SU-DHL-6 (cell line): ENCODE data around the gene SMYD1.
A peak's percentile ranks its signal among the peaks of the same experiment; 100 is the strongest.

Experiments
- H2AFZ ChIP-seq: fragments of 200-600 bp; sonication (generic); 2 replicates; pipeline ENCODE4 v1.6.1; 2014; ENCODE audit warnings: low read depth, mild to moderate bottlenecking, moderate library complexity, mixed read lengths, antibody characterized with exemption, low read length; ENCODE audit not compliant: severe bottlenecking
- H3F3A ChIP-seq: fragments of 200-600 bp; shearing (Covaris generic); 2 replicates; pipeline ENCODE4 v1.6.0; 2016; ENCODE audit warnings: antibody characterized with exemption, mild to moderate bottlenecking; ENCODE audit not compliant: insufficient read depth
- H3K27ac ChIP-seq: fragments of 200-600 bp; sonication (generic); 2 replicates; pipeline ENCODE4 v1.5.1; 2016; ENCODE audit warnings: low read depth, mild to moderate bottlenecking, low read length, moderate library complexity, mixed read lengths
- H3K27me3 ChIP-seq: fragments of 200-600 bp; sonication (generic), shearing (Covaris generic); 2 replicates; pipeline ENCODE4 v1.6.0; 2014; ENCODE audit warnings: mild to moderate bottlenecking, low read length
- H3K36me3 ChIP-seq: fragments of 200-600 bp; sonication (generic); 2 replicates; pipeline ENCODE4 v1.6.1; 2014; ENCODE audit warnings: mild to moderate bottlenecking, low read length, mixed read lengths
- H3K4me2 ChIP-seq: fragments of 300-600, 200-600 bp; shearing (Covaris generic), sonication (generic); 2 replicates; pipeline ENCODE4 v1.6.0; 2014; ENCODE audit warnings: low read length, low read depth, mild to moderate bottlenecking; ENCODE audit not compliant: poor library complexity, severe bottlenecking
- H3K4me3 ChIP-seq: fragments of 200-600 bp; sonication (generic); 2 replicates; pipeline ENCODE4 v1.5.1; 2014; ENCODE audit warnings: antibody characterized with exemption, low read length, mild to moderate bottlenecking, mixed read lengths; ENCODE audit not compliant: insufficient read depth, poor library complexity, severe bottlenecking
- H3K79me2 ChIP-seq: fragments of 200-600 bp; sonication (generic); 2 replicates; pipeline ENCODE4 v1.6.1; 2014; ENCODE audit warnings: mild to moderate bottlenecking, low read length, moderate library complexity; ENCODE audit not compliant: insufficient read depth
- H3K9ac ChIP-seq: fragments of 200-600 bp; sonication (generic); 2 replicates; pipeline ENCODE4 v1.7.0; 2014; ENCODE audit warnings: mild to moderate bottlenecking, low read length
- H3K9me2 ChIP-seq: fragments of 200-600 bp; sonication (generic); replicated peaks from 2 replicates; pipeline ENCODE4 v1.6.1; 2014; ENCODE audit warnings: low read length; ENCODE audit not compliant: insufficient read depth
- H3K9me3 ChIP-seq: fragments of 200-600 bp; sonication (generic); 2 replicates; pipeline ENCODE4 v1.6.1; 2014; ENCODE audit warnings: low read length, mixed read lengths; ENCODE audit not compliant: insufficient read depth
- H4K20me1 ChIP-seq: fragments of 200-600 bp; sonication (generic); 2 replicates; pipeline ENCODE4 v1.6.1; 2014; ENCODE audit warnings: low read depth, mild to moderate bottlenecking, antibody characterized with exemption, low read length, moderate library complexity, mixed read lengths
- EZH2phosphoT487 ChIP-seq: fragments of 200-600 bp; sonication (generic), shearing (Covaris generic); conservative IDR thresholded peaks from 2 replicates; pipeline ENCODE4 v1.6.1; 2018; ENCODE audit warnings: mild to moderate bottlenecking, antibody characterized with exemption, low read length, moderate library complexity, mixed read lengths
- TF ChIP-seq, protein P1 (sequence below): fragments of 200-600 bp; sonication (generic); IDR thresholded peaks from one replicate; pipeline ENCODE4 v1.5.1; 2017; ENCODE audit warnings: antibody characterized with exemption, mild to moderate bottlenecking, low read length, moderate library complexity; ENCODE audit not compliant: insufficient read depth, poor library complexity, severe bottlenecking

Gene SMYD1

DNA sequence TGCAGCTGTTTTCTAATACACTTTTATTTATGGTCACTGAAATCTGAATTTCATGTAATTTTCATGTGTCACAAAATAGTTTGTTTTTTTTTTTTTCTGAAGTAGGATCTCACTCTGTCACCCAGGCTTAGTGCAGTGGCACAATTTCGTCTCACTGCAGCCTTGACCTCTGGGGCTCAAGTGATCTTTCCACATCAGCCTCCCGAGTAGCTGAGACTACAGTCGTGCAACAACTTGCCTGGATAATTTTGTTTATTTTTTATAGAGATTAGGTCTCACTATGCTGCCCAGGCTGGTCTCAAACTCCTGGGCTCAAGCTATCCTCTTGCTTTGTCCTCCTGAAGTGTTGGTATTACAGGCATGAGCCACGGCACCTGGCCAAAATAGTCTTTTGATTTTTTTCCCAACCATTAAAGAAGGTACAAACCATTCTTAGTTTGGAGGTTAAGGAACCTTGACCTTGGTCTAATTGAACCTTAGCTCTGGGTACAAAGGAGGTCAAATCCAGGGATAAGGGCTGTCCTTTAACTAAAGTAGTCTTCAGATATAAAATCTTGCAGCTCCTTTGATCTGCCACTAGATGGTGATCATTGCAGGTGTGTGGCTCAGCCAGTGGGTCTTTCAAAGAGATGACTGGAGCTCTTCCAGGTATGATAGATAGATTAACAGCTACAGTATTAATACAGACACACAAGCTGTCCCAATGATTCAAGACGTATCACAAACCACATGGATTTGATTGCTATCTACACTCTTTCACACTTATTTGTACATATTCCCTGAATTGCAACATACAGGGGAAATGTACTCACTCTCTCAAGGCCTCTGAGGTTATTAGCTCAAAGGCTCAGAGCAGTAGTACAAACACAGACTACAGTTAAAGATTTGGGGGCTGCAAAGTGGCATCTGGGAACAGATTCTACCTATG is 7.4 kb upstream of the SMYD1 start:
- Histone ChIP-seq H3K9me3 (no peaks in the 10 kb centered on the region), H3F3A (no peaks in the 10 kb centered on the region), H3K27ac (no peak overlapping the region), H3K4me2 (no peak overlapping the region), H3K36me3 (no peaks in the 10 kb centered on the region), H3K4me3 (no peak overlapping the region), H3K27me3 (no peaks in the 10 kb centered on the region), H4K20me1 (no peaks in the 10 kb centered on the region), H3K79me2 (peaks cover 3% of the 10 kb centered on the region; the same call in 1 of the 2 replicates), H3K9me2 (no peaks in the 10 kb centered on the region), H2AFZ (no peak overlapping the region), H3K9ac (no peak overlapping the region)
- TF ChIP-seq, protein P1, sequence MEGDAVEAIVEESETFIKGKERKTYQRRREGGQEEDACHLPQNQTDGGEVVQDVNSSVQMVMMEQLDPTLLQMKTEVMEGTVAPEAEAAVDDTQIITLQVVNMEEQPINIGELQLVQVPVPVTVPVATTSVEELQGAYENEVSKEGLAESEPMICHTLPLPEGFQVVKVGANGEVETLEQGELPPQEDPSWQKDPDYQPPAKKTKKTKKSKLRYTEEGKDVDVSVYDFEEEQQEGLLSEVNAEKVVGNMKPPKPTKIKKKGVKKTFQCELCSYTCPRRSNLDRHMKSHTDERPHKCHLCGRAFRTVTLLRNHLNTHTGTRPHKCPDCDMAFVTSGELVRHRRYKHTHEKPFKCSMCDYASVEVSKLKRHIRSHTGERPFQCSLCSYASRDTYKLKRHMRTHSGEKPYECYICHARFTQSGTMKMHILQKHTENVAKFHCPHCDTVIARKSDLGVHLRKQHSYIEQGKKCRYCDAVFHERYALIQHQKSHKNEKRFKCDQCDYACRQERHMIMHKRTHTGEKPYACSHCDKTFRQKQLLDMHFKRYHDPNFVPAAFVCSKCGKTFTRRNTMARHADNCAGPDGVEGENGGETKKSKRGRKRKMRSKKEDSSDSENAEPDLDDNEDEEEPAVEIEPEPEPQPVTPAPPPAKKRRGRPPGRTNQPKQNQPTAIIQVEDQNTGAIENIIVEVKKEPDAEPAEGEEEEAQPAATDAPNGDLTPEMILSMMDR: peak; percentile 66
- TF ChIP-seq EZH2phosphoT487: no peak

DNA sequence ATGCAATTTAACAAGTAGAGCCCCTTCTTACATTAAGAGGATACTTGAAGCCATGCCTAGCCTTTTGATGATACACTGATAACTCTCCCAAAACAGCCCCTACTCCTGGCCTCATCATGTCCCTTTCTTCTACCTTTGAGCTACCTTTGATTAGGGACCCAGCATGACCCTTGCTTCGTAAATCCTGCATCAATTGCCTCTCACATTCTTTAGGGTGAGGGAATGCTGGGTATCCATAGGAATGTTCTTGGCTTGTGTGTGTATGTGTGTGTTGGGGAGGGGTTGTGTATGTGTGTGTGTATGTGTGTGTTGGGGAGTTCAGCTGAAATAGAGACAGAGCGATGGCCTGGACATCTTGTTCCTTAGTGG is 6.7 kb upstream of the SMYD1 start:
- TF ChIP-seq, protein P1: no peak
- no peaks in the 10 kb centered on the region for H3K9me3 ChIP-seq
- H3K79me2 ChIP-seq: no peaks in the 10 kb centered on the region
- H3K27ac ChIP-seq: no peak overlapping the region
- no peak overlapping the region for H3K4me2 ChIP-seq
- no peaks in the 10 kb centered on the region for H3K27me3 ChIP-seq
- H3F3A ChIP-seq: no peaks in the 10 kb centered on the region
- H3K9ac ChIP-seq: no peak overlapping the region
- no peak overlapping the region for H3K4me3 ChIP-seq
- no peak overlapping the region for H2AFZ ChIP-seq
- H3K9me2 ChIP-seq: no peaks in the 10 kb centered on the region
- no peaks in the 10 kb centered on the region for H4K20me1 ChIP-seq
- H3K36me3 ChIP-seq: no peaks in the 10 kb centered on the region

DNA sequence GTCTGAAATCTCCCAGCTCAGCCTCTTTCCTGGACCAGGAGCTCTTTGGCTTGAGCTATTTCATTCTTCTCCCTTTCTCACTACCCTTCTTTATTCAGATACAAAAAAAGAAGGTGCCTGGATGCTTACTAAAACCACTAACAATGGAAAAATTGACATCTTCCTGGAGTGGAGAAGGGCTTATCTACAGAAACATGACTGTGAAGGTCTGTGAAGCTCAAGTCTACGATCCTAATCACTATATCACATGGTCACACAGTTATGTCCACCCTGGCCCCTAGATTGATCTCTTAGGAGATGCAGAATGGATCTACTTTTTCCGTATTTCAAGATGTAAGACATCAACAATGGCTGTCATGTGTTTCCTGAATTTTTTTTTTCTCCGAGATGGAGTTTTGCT is 6.3 kb upstream of the SMYD1 start:
- Histone ChIP-seq H4K20me1 (no peaks in the 10 kb centered on the region), H3K4me3 (no peak overlapping the region), H3K27ac (no peak overlapping the region), H3K9me3 (no peaks in the 10 kb centered on the region), H3K4me2 (no peak overlapping the region), H3K36me3 (no peaks in the 10 kb centered on the region), H3K27me3 (no peaks in the 10 kb centered on the region), H3F3A (no peaks in the 10 kb centered on the region), H3K79me2 (no peaks in the 10 kb centered on the region), H3K9ac (no peak overlapping the region), H2AFZ (no peak overlapping the region), H3K9me2 (no peaks in the 10 kb centered on the region)
- TF ChIP-seq EZH2phosphoT487: no peak
- TF ChIP-seq, protein P1: no peak
